ENCODE measurements around the gene GJB4.

Gene GJB4

DNA sequence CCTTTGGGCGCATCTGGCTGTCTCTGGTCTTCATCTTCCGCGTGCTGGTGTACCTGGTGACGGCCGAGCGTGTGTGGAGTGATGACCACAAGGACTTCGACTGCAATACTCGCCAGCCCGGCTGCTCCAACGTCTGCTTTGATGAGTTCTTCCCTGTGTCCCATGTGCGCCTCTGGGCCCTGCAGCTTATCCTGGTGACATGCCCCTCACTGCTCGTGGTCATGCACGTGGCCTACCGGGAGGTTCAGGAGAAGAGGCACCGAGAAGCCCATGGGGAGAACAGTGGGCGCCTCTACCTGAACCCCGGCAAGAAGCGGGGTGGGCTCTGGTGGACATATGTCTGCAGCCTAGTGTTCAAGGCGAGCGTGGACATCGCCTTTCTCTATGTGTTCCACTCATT, 2.2 kb upstream of the GJB4 start:
- FAIRE-seq (no peak), DNase-seq (ENCODE audit: insufficient read length, low spot score) (no peak)
- no peak for TF ChIP-seq POLR2AphosphoS5 (IDR thresholded peaks at IDR 0.05; ENCODE audit: low read depth, low read length)
- no peak for TF ChIP-seq TAF1 (IDR thresholded peaks at IDR 0.05; ENCODE audit: low read depth, low read length)
- TF ChIP-seq PAX5 (IDR thresholded peaks at IDR 0.05; ENCODE audit: insufficient read depth, low read length, severe bottlenecking) = no peak
- TF ChIP-seq POLR2A (IDR thresholded peaks at IDR 0.05; ENCODE audit: low read depth, low read length) = no peak
- no peak for TF ChIP-seq POU2F2 (IDR thresholded peaks at IDR 0.05; ENCODE audit: low read depth, low read length)
- no peak for TF ChIP-seq SPI1 (IDR thresholded peaks at IDR 0.05; ENCODE audit: low read depth, low read length)

DNA sequence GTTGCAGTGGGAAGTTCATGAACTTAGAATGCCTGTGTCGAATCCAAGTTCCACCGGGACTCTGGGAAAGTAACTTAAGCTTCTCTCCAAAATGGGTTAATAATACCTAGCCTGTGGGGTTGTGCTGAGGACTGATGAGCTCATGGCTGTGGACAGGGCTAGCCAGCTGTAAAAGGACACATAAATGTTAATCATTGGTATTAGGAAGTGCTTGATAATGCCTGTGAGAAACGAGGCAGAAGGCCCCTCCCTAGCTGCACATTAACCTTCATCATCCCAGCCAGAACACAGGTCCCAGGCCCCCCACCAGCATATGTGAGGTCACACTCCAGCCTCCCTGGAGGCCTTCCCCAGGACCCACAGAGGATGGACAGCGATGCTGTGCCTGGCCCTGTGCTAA, 789 bp upstream of the GJB4 start:
- FAIRE-seq (no peak), DNase-seq (ENCODE audit: insufficient read length, low spot score) (no peak)
- no peak for TF ChIP-seq POLR2AphosphoS5 (IDR thresholded peaks at IDR 0.05; ENCODE audit: low read depth, low read length)

GRCh38 chr1:34761176-34761761, 1.7 kb downstream of the GJB4 start:
- DNase-seq (ENCODE audit: insufficient read length, low spot score) = no peak
- no peak for FAIRE-seq
- TF ChIP-seq PAX5 (IDR thresholded peaks at IDR 0.05; ENCODE audit: insufficient read depth, low read length, severe bottlenecking) (no peak), SPI1 (IDR thresholded peaks at IDR 0.05; ENCODE audit: low read depth, low read length) (no peak), POLR2AphosphoS5 (IDR thresholded peaks at IDR 0.05; ENCODE audit: low read depth, low read length) (no peak), POU2F2 (IDR thresholded peaks at IDR 0.05; ENCODE audit: low read depth, low read length) (no peak), POLR2A (IDR thresholded peaks at IDR 0.05; ENCODE audit: low read depth, low read length) (no peak), TAF1 (IDR thresholded peaks at IDR 0.05; ENCODE audit: low read depth, low read length) (no peak)

GRCh38 chr1:34761776-34762307, 2.3 kb downstream of the GJB4 start:
- DNase-seq (ENCODE audit: insufficient read length, low spot score) (no peak), FAIRE-seq (no peak)
- TF ChIP-seq SPI1 (IDR thresholded peaks at IDR 0.05; ENCODE audit: low read depth, low read length) (no peak), TAF1 (IDR thresholded peaks at IDR 0.05; ENCODE audit: low read depth, low read length) (no peak), PAX5 (IDR thresholded peaks at IDR 0.05; ENCODE audit: insufficient read depth, low read length, severe bottlenecking) (no peak), POLR2AphosphoS5 (IDR thresholded peaks at IDR 0.05; ENCODE audit: low read depth, low read length) (no peak), POU2F2 (IDR thresholded peaks at IDR 0.05; ENCODE audit: low read depth, low read length) (no peak), POLR2A (IDR thresholded peaks at IDR 0.05; ENCODE audit: low read depth, low read length) (no peak)

GRCh38 chr1:34762474-34763141, 3.1 kb downstream of the GJB4 start:
- FAIRE-seq = no peak
- no peak for DNase-seq (ENCODE audit: insufficient read length, low spot score)
- TF ChIP-seq POLR2AphosphoS5 (IDR thresholded peaks at IDR 0.05; ENCODE audit: low read depth, low read length) (no peak), TAF1 (IDR thresholded peaks at IDR 0.05; ENCODE audit: low read depth, low read length) (no peak), PAX5 (IDR thresholded peaks at IDR 0.05; ENCODE audit: insufficient read depth, low read length, severe bottlenecking) (no peak), POLR2A (IDR thresholded peaks at IDR 0.05; ENCODE audit: low read depth, low read length) (no peak), SPI1 (IDR thresholded peaks at IDR 0.05; ENCODE audit: low read depth, low read length) (no peak), POU2F2 (IDR thresholded peaks at IDR 0.05; ENCODE audit: low read depth, low read length) (no peak)

DNA sequence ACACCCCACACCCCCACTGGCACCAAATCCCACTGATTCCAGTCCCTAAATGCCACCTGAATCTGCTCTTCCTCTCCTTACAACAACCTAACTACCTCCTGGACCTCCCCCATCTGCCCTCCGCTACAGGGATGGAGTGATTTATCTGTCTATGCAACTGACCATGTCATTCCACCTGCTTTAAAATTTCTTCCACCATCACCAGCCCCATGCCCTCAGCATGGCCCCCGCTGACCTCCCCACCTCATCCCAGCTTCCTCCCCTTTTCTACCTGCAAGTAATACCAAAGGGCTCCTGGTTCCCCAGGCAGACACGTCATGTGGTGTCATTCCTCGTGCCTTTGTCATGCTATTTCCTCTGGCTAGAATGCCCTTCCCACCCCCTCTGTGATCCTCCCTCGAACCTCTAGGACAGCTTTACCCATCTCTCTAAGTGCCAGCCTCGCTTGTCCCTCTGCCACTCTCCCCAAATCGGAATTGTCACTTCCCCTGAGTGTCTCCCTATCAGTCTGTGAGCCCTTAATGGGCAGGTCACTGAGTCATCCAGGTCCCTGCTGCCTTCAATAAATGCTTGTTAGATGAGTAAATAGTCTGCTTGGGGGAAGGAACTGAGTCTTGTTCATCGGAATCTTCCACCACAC, 3.7 kb downstream of the GJB4 start:
- FAIRE-seq (no peak), DNase-seq (ENCODE audit: insufficient read length, low spot score) (no peak)
- TF ChIP-seq PAX5 (IDR thresholded peaks at IDR 0.05; ENCODE audit: insufficient read depth, low read length, severe bottlenecking) (no peak), POLR2A (IDR thresholded peaks at IDR 0.05; ENCODE audit: low read depth, low read length) (no peak), SPI1 (IDR thresholded peaks at IDR 0.05; ENCODE audit: low read depth, low read length) (no peak), POU2F2 (IDR thresholded peaks at IDR 0.05; ENCODE audit: low read depth, low read length) (no peak), POLR2AphosphoS5 (IDR thresholded peaks at IDR 0.05; ENCODE audit: low read depth, low read length) (no peak), TAF1 (IDR thresholded peaks at IDR 0.05; ENCODE audit: low read depth, low read length) (no peak)

- DNase-seq (ENCODE audit: insufficient read length, low spot score) (no peak), FAIRE-seq (no peak)
- no peak for TF ChIP-seq POLR2A (IDR thresholded peaks at IDR 0.05; ENCODE audit: low read depth, low read length)
- no peak for TF ChIP-seq PAX5 (IDR thresholded peaks at IDR 0.05; ENCODE audit: insufficient read depth, low read length, severe bottlenecking)
- no peak for TF ChIP-seq TAF1 (IDR thresholded peaks at IDR 0.05; ENCODE audit: low read depth, low read length)
- no peak for TF ChIP-seq POLR2AphosphoS5 (IDR thresholded peaks at IDR 0.05; ENCODE audit: low read depth, low read length)
- no peak for TF ChIP-seq POU2F2 (IDR thresholded peaks at IDR 0.05; ENCODE audit: low read depth, low read length)
- TF ChIP-seq SPI1 (IDR thresholded peaks at IDR 0.05; ENCODE audit: low read depth, low read length) = no peak
Observed at GRCh38 chr1:34768856-34769255, 9.3 kb downstream of the GJB4 start.

DNA sequence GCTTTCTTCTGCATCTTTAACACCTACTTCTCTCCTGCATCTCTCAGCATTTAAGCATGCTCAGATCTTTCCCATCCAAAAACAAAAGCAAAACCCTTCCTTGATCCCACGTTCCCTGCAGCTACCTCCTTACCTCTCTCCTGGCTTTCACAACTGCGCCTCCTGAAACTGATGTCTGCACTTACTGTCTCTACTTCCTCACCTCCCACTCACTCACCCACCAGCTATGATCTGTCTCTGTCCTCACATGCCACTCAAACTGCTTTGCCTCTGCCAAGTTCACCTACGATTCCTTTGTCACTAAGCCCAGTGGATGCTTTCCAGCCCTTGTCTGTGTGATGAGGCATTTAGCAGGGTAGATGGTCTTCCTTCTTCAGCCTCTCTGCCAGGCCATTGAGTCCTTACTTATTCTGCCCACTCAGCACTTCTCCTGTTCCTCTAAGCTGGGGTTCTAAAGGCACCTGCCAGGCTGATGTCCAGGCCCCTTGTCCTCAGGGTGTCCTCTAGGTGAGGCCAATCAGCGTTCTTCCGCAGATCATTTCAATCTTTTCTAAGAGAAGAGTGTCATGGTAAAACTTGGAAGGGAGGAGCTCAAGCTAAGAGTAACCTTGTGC, 11.5 kb downstream of the GJB4 start:
- FAIRE-seq (no peak), DNase-seq (ENCODE audit: insufficient read length, low spot score) (no peak)
- TF ChIP-seq SPI1 (IDR thresholded peaks at IDR 0.05; ENCODE audit: low read depth, low read length) (no peak), TAF1 (IDR thresholded peaks at IDR 0.05; ENCODE audit: low read depth, low read length) (no peak), POLR2AphosphoS5 (IDR thresholded peaks at IDR 0.05; ENCODE audit: low read depth, low read length) (no peak), POU2F2 (IDR thresholded peaks at IDR 0.05; ENCODE audit: low read depth, low read length) (no peak), PAX5 (IDR thresholded peaks at IDR 0.05; ENCODE audit: insufficient read depth, low read length, severe bottlenecking) (no peak), POLR2A (IDR thresholded peaks at IDR 0.05; ENCODE audit: low read depth, low read length) (no peak)

Data from GM12891 (cell line).